Astrocyte (in vitro differentiated cells and primary cell): ENCODE results near the gene BTBD16. TPM values are rescaled to one million over a fixed set of nuclear protein-coding genes. Genes with fewer than 3 reads are reported as not detected.

Source experiments
- DNase-seq: peaks from one replicate; pipeline ENCODE4 v3.0.0-alpha.2; 2010; ENCODE audit warnings: low read depth
- FAIRE-seq: peaks from 2 replicates; lab custom pipeline; 2011; peaks lifted over from hg19 to GRCh38; lab: Jason Lieb, UNC
- H2AFZ ChIP-seq: 2 replicates; pipeline ENCODE4 v1.6.0; 2012; ENCODE audit warnings: low read depth, low read length, inconsistent platforms
- H3K27ac ChIP-seq: 2 replicates; pipeline ENCODE4 v1.5.1; 2011; ENCODE audit warnings: low read depth, low read length, inconsistent platforms
- H3K27me3 ChIP-seq: 2 replicates; pipeline ENCODE4 v1.6.0; 2011; ENCODE audit warnings: low read length, inconsistent platforms; ENCODE audit not compliant: insufficient read depth
- H3K36me3 ChIP-seq: 2 replicates; pipeline ENCODE4 v1.5.1; 2011; ENCODE audit warnings: low read length, inconsistent platforms; ENCODE audit not compliant: insufficient read depth
- H3K4me1 ChIP-seq: 2 replicates; pipeline ENCODE4 v1.5.1; 2011; ENCODE audit warnings: low read length, inconsistent platforms; ENCODE audit not compliant: insufficient read depth
- H3K4me2 ChIP-seq: 2 replicates; pipeline ENCODE4 v1.6.0; 2012; ENCODE audit warnings: low read length, inconsistent platforms
- H3K4me3 ChIP-seq: 2 replicates; pipeline ENCODE4 v1.5.1; 2011; ENCODE audit warnings: low read depth, mild to moderate bottlenecking, low read length, inconsistent platforms; ENCODE audit not compliant: insufficient read depth
- H3K79me2 ChIP-seq: 2 replicates; pipeline ENCODE4 v1.6.0; 2012; ENCODE audit warnings: mild to moderate bottlenecking, low read length, inconsistent platforms; ENCODE audit not compliant: insufficient read depth
- H3K9ac ChIP-seq: 2 replicates; pipeline ENCODE4 v1.6.0; 2012; ENCODE audit warnings: mild to moderate bottlenecking, low read length, inconsistent platforms
- H3K9me3 ChIP-seq: 2 replicates; pipeline ENCODE4 v1.5.1; 2012; ENCODE audit warnings: low read depth, mild to moderate bottlenecking, low read length, inconsistent platforms; ENCODE audit not compliant: insufficient read depth
- H4K20me1 ChIP-seq: 2 replicates; pipeline ENCODE4 v1.6.0; 2012; ENCODE audit warnings: low read length, inconsistent platforms; ENCODE audit not compliant: insufficient read depth
- H3K27ac Mint-ChIP-seq: one replicate; pipeline ENCODE4 v1.8.0; 2021; ENCODE audit warnings: mild to moderate bottlenecking, mixed read lengths; ENCODE audit not compliant: unreplicated experiment
- H3K27me3 Mint-ChIP-seq: one replicate; pipeline ENCODE4 v1.8.0; 2021; ENCODE audit warnings: low read depth, mixed read lengths; ENCODE audit not compliant: unreplicated experiment
- H3K36me3 Mint-ChIP-seq: one replicate; pipeline ENCODE4 v1.8.0; 2021; ENCODE audit warnings: low read depth, mixed read lengths; ENCODE audit not compliant: unreplicated experiment
- H3K4me1 Mint-ChIP-seq: one replicate; pipeline ENCODE4 v1.8.0; 2021; ENCODE audit warnings: low read depth, mixed read lengths; ENCODE audit not compliant: unreplicated experiment
- H3K4me3 Mint-ChIP-seq: one replicate; pipeline ENCODE4 v1.8.0; 2021; ENCODE audit warnings: mild to moderate bottlenecking, moderate library complexity, mixed read lengths; ENCODE audit not compliant: unreplicated experiment
- H3K9me3 Mint-ChIP-seq: one replicate; pipeline ENCODE4 v1.8.0; 2021; ENCODE audit warnings: mild to moderate bottlenecking, mixed read lengths; ENCODE audit not compliant: unreplicated experiment
- CTCF ChIP-seq: IDR thresholded peaks from 2 replicates; pipeline ENCODE4 v1.5.1; 2011; ENCODE audit warnings: low read depth, mild to moderate bottlenecking, inconsistent platforms, low read length, moderate library complexity; ENCODE audit not compliant: insufficient read depth
- EZH2 ChIP-seq: IDR thresholded peaks from 2 replicates; pipeline ENCODE4 v1.6.1; 2012; ENCODE audit warnings: mild to moderate bottlenecking, low read length, inconsistent platforms; ENCODE audit not compliant: insufficient read depth
- total RNA-seq: library from RNA; stranded (reverse); gene quantifications from 2 replicates; pipeline ENCODE4 v1.2.1, GENCODE V29; 2021

Gene BTBD16
- total RNA-seq, 1 donor from 2014 or later = not detected

- Mint-ChIP-seq H3K36me3 (peaks cover 3% of the 10 kb centered on the region), H3K27me3 (no peaks in the 10 kb centered on the region), H3K4me1 (peaks cover 18% of the 10 kb centered on the region), H3K27ac (peak within 1 kb of the TSS; percentile 89), H3K4me3 (peak within 1 kb of the TSS; percentile 94), H3K9me3 (no peaks in the 10 kb centered on the region)
- H3K4me3 ChIP-seq = peak within 1 kb of the TSS; percentile 87
- peak within 1 kb of the TSS; percentile 72 for H3K27ac ChIP-seq
- peaks cover 23% of the 10 kb centered on the region for H4K20me1 ChIP-seq
- no peak for TF ChIP-seq CTCF
- no peak for TF ChIP-seq EZH2
- H2AFZ ChIP-seq = peak within 1 kb of the TSS; percentile 76
- no peaks in the 10 kb centered on the region for H3K36me3 ChIP-seq
- H3K79me2 ChIP-seq = peaks cover 29% of the 10 kb centered on the region
- DNase-seq (peak; percentile 87), FAIRE-seq (no peak)
- no peaks in the 10 kb centered on the region for H3K9me3 ChIP-seq
- peaks cover 19% of the 10 kb centered on the region for H3K4me1 ChIP-seq
- H3K27me3 ChIP-seq = no peaks in the 10 kb centered on the region
- peak within 1 kb of the TSS; percentile 85 for H3K9ac ChIP-seq
- peak within 1 kb of the TSS; percentile 97 for H3K4me2 ChIP-seq
These were observed 103.3 kb downstream of the BTBD16 start, which contains the start of gene PLEKHA1 for GRCh38 chr10:122374237-122374858. Gene PLEKHA1, plus strand, starts transcription at chr10:122374708. Its CDS starts 18,493 bp downstream, at chr10:122393201.

GRCh38 chr10:122374859-122375678, 104.0 kb downstream of the BTBD16 start:
- peaks cover 7% of the 10 kb centered on the region for H3K36me3 Mint-ChIP-seq
- Histone ChIP-seq H3K36me3 (no peaks in the 10 kb centered on the region), H3K9ac (peak overlapping the region; percentile 85), H2AFZ (peak overlapping the region; percentile 76), H3K4me1 (peaks cover 19% of the 10 kb centered on the region), H3K9me3 (no peaks in the 10 kb centered on the region), H3K27ac (peak overlapping the region; percentile 72), H3K27me3 (no peaks in the 10 kb centered on the region), H3K79me2 (peaks cover 37% of the 10 kb centered on the region), H3K4me2 (peak overlapping the region; percentile 97), H4K20me1 (peaks cover 29% of the 10 kb centered on the region), H3K4me3 (peak overlapping the region; percentile 87)
- TF ChIP-seq CTCF (no peak), EZH2 (no peak)
- H3K4me1 Mint-ChIP-seq = peaks cover 18% of the 10 kb centered on the region
- DNase-seq (peak; percentile 64), FAIRE-seq (no peak)
- H3K27ac Mint-ChIP-seq = peak overlapping the region; percentile 89
- peak overlapping the region; percentile 94 for H3K4me3 Mint-ChIP-seq
- no peaks in the 10 kb centered on the region for H3K9me3 Mint-ChIP-seq
- H3K27me3 Mint-ChIP-seq = no peaks in the 10 kb centered on the region
